ENCODE data around the gene CSMD2.

CSMD2 gene

GRCh38 chr1:33837635-33838034 lies 327.4 kb downstream of the CSMD2 start:
- H3K27me3 ChIP-seq (ENCODE audit: control insufficient read depth in 1 of 2, insufficient read depth in 2 of 2, low read length in 2 of 2), result peaks cover 0 to 2% of the 10 kb centered on the region in 2 donors
- H3K27ac ChIP-seq (ENCODE audit: low read length), result no peak overlapping the region
- peaks cover 0 to 2% of the 10 kb centered on the region in 2 donors for H3K9me3 ChIP-seq (ENCODE audit: control insufficient read depth in 2 of 2, low read length in 2 of 2)
- no peak overlapping the region for H3K4me3 ChIP-seq (ENCODE audit: low read length in 2 of 2)
- no peaks in the 10 kb centered on the region for H3K4me1 ChIP-seq (ENCODE audit: control insufficient read depth, insufficient read depth, low read length)
- H3K9ac ChIP-seq (ENCODE audit: low read length in 2 of 2), result no peak overlapping the region
- H3K36me3 ChIP-seq (ENCODE audit: control insufficient read depth in 2 of 2, insufficient read depth in 2 of 2, low read length in 2 of 2), result no peaks in the 10 kb centered on the region

DNA sequence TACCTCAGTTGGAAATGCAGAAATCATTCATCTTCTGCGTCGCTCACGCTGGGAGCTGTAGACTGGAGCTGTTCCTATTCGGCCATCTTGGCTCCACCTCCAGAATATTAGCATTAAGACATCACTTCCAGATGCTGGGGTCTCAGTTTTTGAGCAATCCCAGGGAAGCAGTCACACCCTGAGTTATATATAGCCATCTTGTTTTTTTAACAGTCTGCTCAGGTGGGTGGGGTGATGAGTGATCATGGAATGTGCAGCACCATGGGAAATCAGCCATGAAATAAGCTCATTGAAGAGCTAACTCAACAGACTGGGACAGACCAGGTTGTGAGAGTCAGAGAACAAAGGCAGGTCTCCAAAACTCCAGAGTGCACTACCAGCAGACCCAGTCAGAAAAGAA lies 328.1 kb downstream of the CSMD2 start:
- Histone ChIP-seq H3K4me3 (ENCODE audit: low read length in 2 of 2) (no peak overlapping the region), H3K27me3 (ENCODE audit: control insufficient read depth in 1 of 2, insufficient read depth in 2 of 2, low read length in 2 of 2) (peaks cover 0 to 2% of the 10 kb centered on the region in 2 donors), H3K9ac (ENCODE audit: low read length in 2 of 2) (no peak overlapping the region), H3K27ac (ENCODE audit: low read length) (no peak overlapping the region), H3K9me3 (ENCODE audit: control insufficient read depth in 2 of 2, low read length in 2 of 2) (peaks cover 0 to 2% of the 10 kb centered on the region in 2 donors), H3K36me3 (ENCODE audit: control insufficient read depth in 2 of 2, insufficient read depth in 2 of 2, low read length in 2 of 2) (no peaks in the 10 kb centered on the region), H3K4me1 (ENCODE audit: control insufficient read depth, insufficient read depth, low read length) (no peaks in the 10 kb centered on the region)

DNA sequence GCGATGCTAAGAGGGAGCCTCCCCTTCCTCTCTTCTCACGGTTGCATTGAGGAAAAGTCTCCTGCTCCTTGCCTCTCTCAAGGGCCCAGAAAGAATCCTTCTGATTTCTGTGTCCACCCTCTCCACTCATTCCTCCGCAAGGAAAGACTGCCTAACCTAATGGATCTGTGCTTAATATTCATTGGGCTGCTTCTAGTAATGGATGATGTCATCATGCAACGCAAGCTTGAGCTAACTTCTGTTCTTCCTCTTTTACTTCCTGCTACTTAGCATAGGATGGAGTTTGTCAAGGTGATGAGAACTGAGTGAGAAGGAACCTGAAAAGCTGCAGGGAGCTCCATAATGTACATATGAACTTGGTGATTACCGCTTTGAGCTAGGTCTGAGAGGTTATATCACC lies 336.4 kb downstream of the CSMD2 start:
- Histone ChIP-seq H3K4me3 (ENCODE audit: low read length in 2 of 2) (no peak overlapping the region), H3K9ac (ENCODE audit: low read length in 2 of 2) (no peak overlapping the region), H3K36me3 (ENCODE audit: control insufficient read depth in 2 of 2, insufficient read depth in 2 of 2, low read length in 2 of 2) (no peaks in the 10 kb centered on the region)

GRCh38 chr1:33828059-33828458 lies 337.0 kb downstream of the CSMD2 start:
- no peaks in the 10 kb centered on the region for H3K36me3 ChIP-seq (ENCODE audit: control insufficient read depth in 2 of 2, insufficient read depth in 2 of 2, low read length in 2 of 2)
- H3K4me1 ChIP-seq (ENCODE audit: control insufficient read depth, insufficient read depth, low read length), result no peaks in the 10 kb centered on the region
- H3K27ac ChIP-seq (ENCODE audit: low read length), result no peak overlapping the region
- no peak overlapping the region for H3K9ac ChIP-seq (ENCODE audit: low read length in 2 of 2)
- no peaks in the 10 kb centered on the region for H3K9me3 ChIP-seq (ENCODE audit: control insufficient read depth in 2 of 2, low read length in 2 of 2)
- H3K4me3 ChIP-seq (ENCODE audit: low read length in 2 of 2), result no peak overlapping the region
- H3K27me3 ChIP-seq (ENCODE audit: control insufficient read depth in 1 of 2, insufficient read depth in 2 of 2, low read length in 2 of 2), result no peaks in the 10 kb centered on the region

More for the DNA sequence above, 336.4 kb downstream of the CSMD2 start:
- Histone ChIP-seq H3K4me1 (ENCODE audit: control insufficient read depth, insufficient read depth, low read length) (no peaks in the 10 kb centered on the region), H3K27ac (ENCODE audit: low read length) (no peak overlapping the region), H3K9me3 (ENCODE audit: control insufficient read depth in 2 of 2, low read length in 2 of 2) (no peaks in the 10 kb centered on the region), H3K27me3 (ENCODE audit: control insufficient read depth in 1 of 2, insufficient read depth in 2 of 2, low read length in 2 of 2) (no peaks in the 10 kb centered on the region)

- H3K9me3 ChIP-seq (ENCODE audit: control insufficient read depth in 2 of 2, low read length in 2 of 2), result no peaks in the 10 kb centered on the region
- no peaks in the 10 kb centered on the region for H3K36me3 ChIP-seq (ENCODE audit: control insufficient read depth in 2 of 2, insufficient read depth in 2 of 2, low read length in 2 of 2)
- H3K4me1 ChIP-seq (ENCODE audit: control insufficient read depth, insufficient read depth, low read length), result no peaks in the 10 kb centered on the region
- H3K9ac ChIP-seq (ENCODE audit: low read length in 2 of 2), result no peak overlapping the region
- no peak overlapping the region for H3K27ac ChIP-seq (ENCODE audit: low read length)
- peaks cover 0 to 2% of the 10 kb centered on the region in 2 donors for H3K27me3 ChIP-seq (ENCODE audit: control insufficient read depth in 1 of 2, insufficient read depth in 2 of 2, low read length in 2 of 2)
- H3K4me3 ChIP-seq (ENCODE audit: low read length in 2 of 2), result no peak overlapping the region
Measured at GRCh38 chr1:33826711-33827110, 338.3 kb downstream of the CSMD2 start.

- Histone ChIP-seq H3K36me3 (ENCODE audit: control insufficient read depth in 2 of 2, insufficient read depth in 2 of 2, low read length in 2 of 2) (no peaks in the 10 kb centered on the region), H3K9ac (ENCODE audit: low read length in 2 of 2) (no peak overlapping the region), H3K27me3 (ENCODE audit: control insufficient read depth in 1 of 2, insufficient read depth in 2 of 2, low read length in 2 of 2) (peaks cover 0 to 2% of the 10 kb centered on the region in 2 donors)
Measured at GRCh38 chr1:33826311-33826710, 338.7 kb downstream of the CSMD2 start.

GRCh38 chr1:33825506-33825905 lies 339.5 kb downstream of the CSMD2 start:
- H3K4me1 ChIP-seq (ENCODE audit: control insufficient read depth, insufficient read depth, low read length), result no peaks in the 10 kb centered on the region
- no peak overlapping the region for H3K27ac ChIP-seq (ENCODE audit: low read length)
- no peaks in the 10 kb centered on the region for H3K36me3 ChIP-seq (ENCODE audit: control insufficient read depth in 2 of 2, insufficient read depth in 2 of 2, low read length in 2 of 2)
- peaks cover 0 to 5% of the 10 kb centered on the region in 2 donors for H3K27me3 ChIP-seq (ENCODE audit: control insufficient read depth in 1 of 2, insufficient read depth in 2 of 2, low read length in 2 of 2)
- H3K9ac ChIP-seq (ENCODE audit: low read length in 2 of 2), result no peak overlapping the region
- no peaks in the 10 kb centered on the region for H3K9me3 ChIP-seq (ENCODE audit: control insufficient read depth in 2 of 2, low read length in 2 of 2)
- no peak overlapping the region for H3K4me3 ChIP-seq (ENCODE audit: low read length in 2 of 2)

More at GRCh38 chr1:33826311-33826710, 338.7 kb downstream of the CSMD2 start:
- Histone ChIP-seq H3K27ac (ENCODE audit: low read length) (no peak overlapping the region), H3K4me3 (ENCODE audit: low read length in 2 of 2) (no peak overlapping the region), H3K9me3 (ENCODE audit: control insufficient read depth in 2 of 2, low read length in 2 of 2) (no peaks in the 10 kb centered on the region), H3K4me1 (ENCODE audit: control insufficient read depth, insufficient read depth, low read length) (no peaks in the 10 kb centered on the region)

- H3K36me3 ChIP-seq (ENCODE audit: control insufficient read depth in 2 of 2, insufficient read depth in 2 of 2, low read length in 2 of 2), result no peaks in the 10 kb centered on the region
- H3K4me3 ChIP-seq (ENCODE audit: low read length in 2 of 2), result no peak overlapping the region
- H3K27ac ChIP-seq (ENCODE audit: low read length), result no peak overlapping the region
- no peaks in the 10 kb centered on the region for H3K9me3 ChIP-seq (ENCODE audit: control insufficient read depth in 2 of 2, low read length in 2 of 2)
- no peak overlapping the region for H3K9ac ChIP-seq (ENCODE audit: low read length in 2 of 2)
- H3K4me1 ChIP-seq (ENCODE audit: control insufficient read depth, insufficient read depth, low read length), result no peaks in the 10 kb centered on the region
- peaks cover 0 to 5% of the 10 kb centered on the region in 2 donors for H3K27me3 ChIP-seq (ENCODE audit: control insufficient read depth in 1 of 2, insufficient read depth in 2 of 2, low read length in 2 of 2)
Measured at GRCh38 chr1:33824971-33825370, 340.1 kb downstream of the CSMD2 start.

DNA sequence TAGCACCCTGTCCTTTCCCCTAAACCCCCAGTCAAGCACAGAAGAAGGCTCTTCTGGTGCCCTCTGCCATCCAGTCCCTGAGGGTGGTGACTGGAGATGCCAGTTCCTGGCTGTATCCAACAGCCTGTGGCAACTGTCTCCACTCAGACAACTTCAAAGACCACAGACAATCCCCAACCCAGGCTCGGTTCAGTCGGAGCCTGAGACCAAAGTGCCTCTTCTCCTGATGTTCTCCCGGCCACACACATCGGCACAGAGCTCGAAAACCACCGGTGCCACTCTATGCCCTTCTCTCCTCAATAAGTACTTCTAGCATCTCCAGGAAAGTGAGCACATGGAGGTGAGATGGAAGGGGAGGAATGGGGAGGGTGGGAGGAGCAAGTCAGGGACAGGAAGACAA lies 340.7 kb downstream of the CSMD2 start:
- no peak overlapping the region for H3K27ac ChIP-seq (ENCODE audit: low read length)
- no peaks in the 10 kb centered on the region for H3K4me1 ChIP-seq (ENCODE audit: control insufficient read depth, insufficient read depth, low read length)
- H3K27me3 ChIP-seq (ENCODE audit: control insufficient read depth in 1 of 2, insufficient read depth in 2 of 2, low read length in 2 of 2), result peaks cover 0 to 5% of the 10 kb centered on the region in 2 donors
- H3K9ac ChIP-seq (ENCODE audit: low read length in 2 of 2), result no peak overlapping the region
- no peaks in the 10 kb centered on the region for H3K9me3 ChIP-seq (ENCODE audit: control insufficient read depth in 2 of 2, low read length in 2 of 2)
- H3K4me3 ChIP-seq (ENCODE audit: low read length in 2 of 2), result no peak overlapping the region
- no peaks in the 10 kb centered on the region for H3K36me3 ChIP-seq (ENCODE audit: control insufficient read depth in 2 of 2, insufficient read depth in 2 of 2, low read length in 2 of 2)

DNA sequence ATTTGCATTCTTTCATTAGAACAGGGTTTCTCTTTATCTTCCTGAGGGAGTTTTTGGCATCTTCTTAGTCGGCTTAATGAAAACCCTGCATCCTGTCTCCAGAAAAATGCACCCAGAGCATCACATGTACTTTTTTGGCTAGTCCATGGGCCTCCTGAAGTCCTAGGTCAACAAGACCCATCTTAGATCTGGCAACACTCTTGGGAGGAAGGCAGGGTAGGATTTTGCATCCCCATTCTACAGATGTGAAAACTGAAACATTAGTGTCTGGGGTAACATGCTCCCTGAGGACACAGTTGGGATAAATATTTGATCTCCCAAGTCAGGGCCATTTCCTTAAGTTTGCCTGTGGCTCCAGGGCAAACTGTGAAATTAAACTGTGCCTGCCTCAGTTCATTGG lies 341.2 kb downstream of the CSMD2 start:
- Histone ChIP-seq H3K4me3 (ENCODE audit: low read length in 2 of 2) (no peak overlapping the region), H3K27me3 (ENCODE audit: control insufficient read depth in 1 of 2, insufficient read depth in 2 of 2, low read length in 2 of 2) (peaks cover 0 to 5% of the 10 kb centered on the region in 2 donors), H3K9me3 (ENCODE audit: control insufficient read depth in 2 of 2, low read length in 2 of 2) (no peaks in the 10 kb centered on the region), H3K36me3 (ENCODE audit: control insufficient read depth in 2 of 2, insufficient read depth in 2 of 2, low read length in 2 of 2) (no peaks in the 10 kb centered on the region), H3K9ac (ENCODE audit: low read length in 2 of 2) (no peak overlapping the region), H3K27ac (ENCODE audit: low read length) (no peak overlapping the region), H3K4me1 (ENCODE audit: control insufficient read depth, insufficient read depth, low read length) (no peaks in the 10 kb centered on the region)

DNA sequence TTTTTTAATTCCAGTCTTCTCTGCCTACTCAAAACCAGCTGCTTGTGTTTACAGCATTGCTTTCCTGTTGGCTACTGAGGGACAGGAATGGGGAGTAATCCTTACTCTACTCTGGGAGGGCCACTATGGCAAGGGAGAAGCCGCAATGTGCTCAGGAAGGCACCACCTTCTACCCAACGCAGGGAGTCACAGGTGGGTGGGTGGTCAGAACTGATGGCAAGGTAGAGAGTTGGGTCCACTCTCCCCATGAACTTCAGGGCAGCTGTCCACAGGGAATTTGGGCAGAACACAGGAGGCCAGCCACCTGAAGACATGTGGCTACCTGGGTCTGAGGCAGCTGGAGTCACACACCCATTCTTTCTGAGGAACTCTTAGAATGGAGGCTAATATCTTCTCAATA lies 341.6 kb downstream of the CSMD2 start:
- no peak overlapping the region for H3K9ac ChIP-seq (ENCODE audit: low read length in 2 of 2)
- H3K36me3 ChIP-seq (ENCODE audit: control insufficient read depth in 2 of 2, insufficient read depth in 2 of 2, low read length in 2 of 2), result no peaks in the 10 kb centered on the region
- H3K4me1 ChIP-seq (ENCODE audit: control insufficient read depth, insufficient read depth, low read length), result no peaks in the 10 kb centered on the region
- H3K27me3 ChIP-seq (ENCODE audit: control insufficient read depth in 1 of 2, insufficient read depth in 2 of 2, low read length in 2 of 2), result peaks cover 0 to 5% of the 10 kb centered on the region in 2 donors
- H3K9me3 ChIP-seq (ENCODE audit: control insufficient read depth in 2 of 2, low read length in 2 of 2), result no peaks in the 10 kb centered on the region
- H3K4me3 ChIP-seq (ENCODE audit: low read length in 2 of 2), result no peak overlapping the region
- no peak overlapping the region for H3K27ac ChIP-seq (ENCODE audit: low read length)
